Kidney epithelial cell (primary cell): ENCODE results near the gene UBIAD1. TPM values are rescaled to one million over a fixed set of nuclear protein-coding genes. Genes with fewer than 3 reads are reported as not detected.

ENCODE experiments used
- DNase-seq: peaks from one replicate; pipeline ENCODE4 v3.0.0-alpha.2; 2010; ENCODE audit warnings: low read depth
- H3K27me3 ChIP-seq: 2 replicates; pipeline ENCODE4 v1.6.0; 2011; ENCODE audit warnings: low read length; ENCODE audit not compliant: control insufficient read depth, insufficient read depth
- H3K36me3 ChIP-seq: 2 replicates; pipeline ENCODE4 v1.5.1; 2011; ENCODE audit warnings: low read length; ENCODE audit not compliant: control insufficient read depth, insufficient read depth
- H3K4me3 ChIP-seq: 2 replicates; pipeline ENCODE4 v1.5.1; 2011; ENCODE audit warnings: low read depth, mild to moderate bottlenecking, control low read depth, low read length
- CTCF ChIP-seq: IDR thresholded peaks from 2 replicates; pipeline ENCODE4 v1.5.1; 2011; ENCODE audit warnings: mild to moderate bottlenecking, moderate library complexity, low read length, control low read depth, inconsistent platforms; ENCODE audit not compliant: insufficient read depth, poor library complexity, severe bottlenecking
- total RNA-seq: library from RNA; depleted of rRNA; stranded (reverse); fragments of >200 nt; gene quantifications from 2 replicates; pipeline ENCODE4 v1.2.3, GENCODE V29; 2015

UBIAD1 gene
- total RNA-seq, 1 donor from 2014 or later: 10.9 TPM

GRCh38 chr1:11330411-11330810 is 57.4 kb downstream of the UBIAD1 start:
- DNase-seq: no peak
- peaks cover 6% of the 10 kb centered on the region for H3K27me3 ChIP-seq
- H3K4me3 ChIP-seq: no peak overlapping the region
- H3K36me3 ChIP-seq: no peaks in the 10 kb centered on the region
- TF ChIP-seq CTCF: no peak

GRCh38 chr1:11331036-11331944 is 58.3 kb downstream of the UBIAD1 start:
- TF ChIP-seq CTCF: no peak
- DNase-seq: no peak
- Histone ChIP-seq H3K4me3 (no peak overlapping the region), H3K27me3 (peaks cover 6% of the 10 kb centered on the region), H3K36me3 (no peaks in the 10 kb centered on the region)

GRCh38 chr1:11331945-11332546 is 59.0 kb downstream of the UBIAD1 start:
- no peaks in the 10 kb centered on the region for H3K36me3 ChIP-seq
- no peak overlapping the region for H3K4me3 ChIP-seq
- no peak for DNase-seq
- peaks cover 6% of the 10 kb centered on the region for H3K27me3 ChIP-seq
- no peak for TF ChIP-seq CTCF

- no peak overlapping the region for H3K4me3 ChIP-seq
- peaks cover 12% of the 10 kb centered on the region for H3K27me3 ChIP-seq
- DNase-seq: no peak
- TF ChIP-seq CTCF: no peak
- H3K36me3 ChIP-seq: no peaks in the 10 kb centered on the region
These were observed 60.6 kb downstream of the UBIAD1 start for GRCh38 chr1:11333631-11334030.

GRCh38 chr1:11334261-11334804 is 61.3 kb downstream of the UBIAD1 start:
- H3K4me3 ChIP-seq: no peak overlapping the region
- no peak for DNase-seq
- TF ChIP-seq CTCF: no peak
- peaks cover 14% of the 10 kb centered on the region for H3K27me3 ChIP-seq
- no peaks in the 10 kb centered on the region for H3K36me3 ChIP-seq
